Right hindlimb (tissue), 1 donor: ENCODE data around the gene SLAMF1.
"Not testable (repeated sequence)": the region's sequence is repeated elsewhere in the genome, so short reads cannot be mapped to it uniquely, and the experiment has no call there.

Source experiments
- DNase-seq: peaks from one replicate; pipeline ENCODE4 v3.0.0-alpha.2; 2018

Gene SLAMF1

GRCh38 chr1:160664573-160665051 lies 17.8 kb upstream of the SLAMF1 start:
- DNase-seq: no peak

GRCh38 chr1:160662910-160663309 lies 16.1 kb upstream of the SLAMF1 start:
- no peak for DNase-seq

GRCh38 chr1:160659566-160659965 lies 12.7 kb upstream of the SLAMF1 start:
- no peak for DNase-seq

DNA sequence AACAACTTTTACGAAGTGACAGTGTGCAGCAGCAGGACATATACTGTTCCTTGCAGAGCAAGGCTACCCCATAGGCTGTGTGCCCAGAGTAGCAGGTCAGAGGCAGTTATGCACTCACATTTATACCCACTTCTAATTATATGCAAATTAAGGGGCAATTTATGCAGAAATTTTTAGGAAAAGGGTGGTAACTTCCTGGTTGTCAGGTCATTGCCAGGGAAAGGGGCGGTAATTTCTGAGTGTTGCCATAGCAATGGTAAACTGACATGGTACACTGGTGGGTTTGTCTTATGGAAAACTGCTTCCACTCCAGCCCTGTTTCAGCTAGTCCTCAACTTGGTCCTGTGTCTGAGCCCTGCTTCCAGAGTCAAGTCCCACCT lies 12.0 kb upstream of the SLAMF1 start:
- DNase-seq: no peak

- DNase-seq: no peak
Observed at GRCh38 chr1:160658162-160658813, 11.4 kb upstream of the SLAMF1 start.

GRCh38 chr1:160657250-160657781 lies 10.5 kb upstream of the SLAMF1 start:
- DNase-seq: no peak

- DNase-seq: no peak
Observed at GRCh38 chr1:160656737-160657136, 9.9 kb upstream of the SLAMF1 start.

GRCh38 chr1:160653620-160654016 lies 6.8 kb upstream of the SLAMF1 start:
- DNase-seq: no peak

DNA sequence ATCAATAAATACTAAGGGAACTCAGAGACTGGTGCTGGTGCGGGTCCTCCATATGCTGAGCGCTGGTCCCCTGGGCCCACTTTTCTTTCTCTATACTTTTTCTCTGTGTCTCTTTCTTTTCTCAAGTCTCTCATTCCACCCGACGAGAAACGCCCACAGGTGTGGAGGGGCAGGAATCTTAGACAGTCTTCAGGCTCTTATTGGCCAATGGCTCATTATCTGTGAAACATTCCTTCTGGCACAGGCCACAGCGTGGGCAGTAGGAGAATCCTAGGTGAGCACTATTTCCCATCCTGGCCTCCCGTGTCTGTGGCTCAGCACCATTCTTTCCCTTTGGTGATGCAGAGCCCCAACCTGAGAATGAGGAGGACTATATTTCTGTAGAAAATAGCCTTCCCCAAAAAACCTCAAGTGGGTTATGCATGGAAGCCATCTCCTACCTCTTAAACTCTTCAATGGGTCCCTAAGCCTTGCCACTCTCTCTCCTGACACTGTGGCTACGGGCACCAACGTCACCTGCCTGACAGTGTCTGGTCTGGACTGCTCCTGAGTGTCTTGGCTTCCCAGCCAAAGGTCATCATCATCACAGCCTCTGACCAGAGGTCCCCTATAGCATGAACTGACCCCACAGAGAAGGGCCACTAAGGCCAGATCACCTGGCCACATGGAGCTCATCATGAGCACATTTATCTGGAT lies 6.2 kb upstream of the SLAMF1 start:
- no peak for DNase-seq

GRCh38 chr1:160652065-160652641 lies 5.3 kb upstream of the SLAMF1 start:
- DNase-seq: not testable (repeated sequence)

DNA sequence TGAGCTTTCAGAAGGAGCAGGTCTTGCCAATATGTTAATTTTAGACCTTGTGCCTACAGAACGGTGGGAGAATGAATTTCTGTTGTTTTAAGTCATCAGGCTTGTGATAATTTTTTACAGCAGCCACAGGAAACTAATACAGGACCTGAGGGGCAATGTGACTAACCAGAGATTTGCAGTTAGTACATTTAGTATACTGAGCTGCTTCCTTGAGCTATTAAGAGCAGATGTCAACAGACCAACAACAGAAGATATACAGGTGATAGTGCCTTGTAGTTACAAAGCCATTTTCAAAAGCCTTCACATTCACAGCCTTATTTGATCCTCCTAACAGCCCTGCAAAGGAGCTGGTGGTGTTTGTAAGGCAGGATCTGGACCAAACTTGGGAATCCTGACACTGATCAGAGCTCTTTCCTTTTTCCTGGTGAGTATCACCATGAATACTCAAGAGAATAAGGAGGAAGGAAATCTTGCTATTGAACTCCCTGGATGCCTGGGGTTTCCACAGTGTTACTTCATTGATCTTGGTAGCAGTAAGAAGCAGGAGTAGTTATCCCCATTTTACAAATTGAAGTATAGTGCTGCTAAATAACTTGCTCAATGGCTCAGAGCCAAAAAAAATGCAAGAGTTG lies 4.7 kb upstream of the SLAMF1 start:
- DNase-seq: no peak

DNA sequence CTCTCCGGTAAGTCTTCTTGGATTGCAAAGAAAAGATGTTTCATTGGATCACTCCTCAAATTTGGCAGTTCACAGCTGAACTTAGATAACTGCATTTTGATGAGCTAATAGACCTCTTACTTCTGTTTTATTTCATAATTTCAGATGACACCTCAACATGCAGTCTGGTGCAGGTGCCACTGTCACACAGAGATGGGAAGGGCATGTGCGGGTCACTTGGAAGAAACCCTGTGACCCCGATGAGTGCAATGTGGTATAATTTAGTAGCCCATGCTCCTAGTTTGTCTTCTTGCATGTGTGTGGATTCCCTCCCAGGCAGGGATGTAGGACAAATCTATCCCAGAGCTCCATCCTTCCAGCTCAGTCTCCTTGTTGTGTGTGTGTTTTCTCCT lies 481 bp upstream of the SLAMF1 start:
- DNase-seq: no peak

GRCh38 chr1:160646180-160646579 lies 664 bp downstream of the SLAMF1 start:
- no peak for DNase-seq

- DNase-seq: no peak
Observed at GRCh38 chr1:160645386-160646130, 1.3 kb downstream of the SLAMF1 start.

- DNase-seq: no peak
Observed at GRCh38 chr1:160644399-160644798, 2.4 kb downstream of the SLAMF1 start.

DNA sequence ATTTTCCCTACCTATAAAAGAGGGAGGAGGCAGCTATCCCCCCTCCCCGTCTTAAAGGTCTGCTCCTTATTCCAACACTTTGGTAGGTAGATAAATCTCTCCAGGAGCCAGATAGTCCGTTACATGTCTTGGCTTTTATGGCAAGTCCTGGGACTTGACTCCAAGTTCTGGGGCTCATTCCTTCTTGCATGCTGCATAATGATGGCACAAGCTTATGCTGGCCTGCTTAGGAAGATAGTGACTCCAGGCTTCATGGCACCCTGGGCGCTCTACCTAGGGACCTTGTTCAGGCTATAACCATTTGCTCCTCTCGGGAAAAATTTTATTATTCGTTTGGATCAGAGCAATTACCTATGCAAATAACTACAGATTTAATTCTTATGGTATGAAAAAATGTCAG lies 3.7 kb downstream of the SLAMF1 start:
- DNase-seq: no peak

DNA sequence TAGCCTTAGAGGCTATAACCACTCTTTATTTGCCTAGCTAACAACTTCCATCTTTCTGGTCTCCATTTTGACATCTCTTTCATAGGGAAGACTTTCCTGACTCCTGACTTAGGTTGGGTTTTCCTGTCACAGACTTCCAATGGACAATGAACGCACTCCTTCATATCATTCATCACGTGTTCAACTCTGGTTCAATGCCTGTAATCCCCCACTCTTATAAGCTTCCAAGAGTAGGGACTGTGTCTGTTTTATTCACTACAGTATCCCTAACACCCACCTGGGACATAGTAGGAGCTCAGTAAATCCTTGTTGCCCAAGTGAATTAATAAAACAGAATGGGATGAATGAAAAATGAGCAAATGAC lies 4.6 kb downstream of the SLAMF1 start:
- DNase-seq: no peak

- DNase-seq: no peak
Observed at GRCh38 chr1:160641323-160642280, 5.2 kb downstream of the SLAMF1 start.

DNA sequence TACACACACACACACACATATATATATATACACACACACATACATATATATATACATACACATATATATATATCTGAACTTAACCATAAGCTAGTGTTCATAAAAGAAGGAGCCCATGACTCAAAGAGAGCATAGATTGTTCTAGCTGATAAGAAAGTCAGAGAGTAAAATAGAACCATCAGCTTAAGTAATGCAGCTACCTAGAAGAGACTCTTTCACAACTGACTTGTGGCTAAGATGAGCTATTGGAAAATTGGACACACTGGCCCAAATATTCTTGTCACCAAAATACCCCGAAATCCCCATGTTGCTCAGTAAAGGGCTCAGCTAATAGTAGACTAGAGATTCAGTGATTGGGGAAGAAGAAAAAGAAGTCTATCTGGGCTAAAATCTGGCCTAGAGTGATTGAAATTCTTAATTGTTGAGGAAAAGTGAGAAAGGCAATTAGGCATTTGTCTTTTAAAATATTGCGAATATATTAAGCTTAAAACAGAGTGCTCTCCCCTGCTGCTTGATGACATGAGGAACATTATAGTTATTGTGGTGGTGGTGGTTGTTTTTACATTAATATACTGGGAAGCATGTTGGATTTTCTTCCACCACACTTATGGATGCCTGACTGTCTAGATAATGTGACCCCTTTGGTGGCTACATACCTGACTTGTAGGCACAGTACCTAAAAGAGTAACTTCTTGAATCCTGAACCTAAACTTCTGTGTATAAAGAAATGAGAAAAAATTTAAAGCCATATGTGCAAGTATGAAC lies 6.3 kb downstream of the SLAMF1 start:
- no peak for DNase-seq

GRCh38 chr1:160639652-160640051 lies 7.2 kb downstream of the SLAMF1 start:
- no peak for DNase-seq

DNA sequence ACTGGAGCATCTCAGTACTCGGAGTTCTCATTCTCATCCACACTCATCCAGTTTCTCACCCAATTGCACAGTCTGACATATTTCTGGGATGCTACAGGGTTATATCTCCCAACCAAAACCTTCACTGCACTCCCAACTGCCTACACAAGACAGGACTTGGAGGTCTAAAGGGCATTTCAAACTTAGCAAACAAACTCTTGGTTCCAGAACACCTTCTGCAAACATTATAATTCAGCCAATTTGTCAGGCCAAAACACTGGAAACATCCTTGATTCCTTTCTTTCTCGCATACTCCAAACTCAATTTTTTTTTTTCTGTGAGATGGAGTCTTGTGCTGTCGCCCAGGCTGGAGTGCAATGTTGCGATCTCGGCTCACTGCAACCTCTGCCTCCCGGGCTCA lies 7.9 kb downstream of the SLAMF1 start:
- DNase-seq: no peak
